GM12878 (cell line): ENCODE results near the gene SLC29A2. TPM values are rescaled to one million over a fixed set of nuclear protein-coding genes. Genes with fewer than 3 reads are reported as not detected.

Experiments used
- ATAC-seq: fragments of 200-7000 bp; cut with Tn5 transposase; 3 replicates; pipeline ENCODE4 v1.9.1; 2020; ENCODE audit warnings: mild to moderate bottlenecking, moderate library complexity
- BruUV-seq: library from RNA; stranded (reverse); fragments of 400-500 nt; replicated peaks from 2 replicates; lab custom pipeline; 2021; lab: Mats Ljungman, UMichigan
- CTCF ChIA-PET: fragments of 300-600 bp; sonication (Branson Sonifier 250); formaldehyde crosslinking; extraction: SDS; loops from one replicate; lab custom pipeline; 2021; ENCODE audit warnings: inconsistent platforms; lab: Yijun Ruan, JAX
- POLR2A ChIA-PET: fragments of 350-600 bp; formaldehyde crosslinking; extraction: SDS; loops from one replicate; lab custom pipeline; 2021; ENCODE audit warnings: inconsistent platforms; lab: Charles Lee
- RAD21 ChIA-PET: fragments of 300-600 bp; sonication (Branson Sonifier 250); formaldehyde crosslinking; loops from one replicate; lab custom pipeline; 2023; ENCODE audit warnings: antibody characterized with exemption; ENCODE audit not compliant: unreplicated experiment; lab: Charles Lee
- SMC1A ChIA-PET: fragments of 300-600 bp; sonication (Branson Sonifier 250); formaldehyde crosslinking; loops from one replicate; lab custom pipeline; 2023; ENCODE audit not compliant: unreplicated experiment, uncharacterized antibody; lab: Charles Lee
- DNase-seq: peaks from one replicate; pipeline ENCODE4 v3.0.0-alpha.2; 2011; ENCODE audit warnings: low read depth, low spot score
- FAIRE-seq: peaks from 3 replicates; lab custom pipeline; 2011; peaks lifted over from hg19 to GRCh38; lab: Jason Lieb, UNC
- H2AFZ ChIP-seq: 2 replicates; pipeline ENCODE4 v1.6.0; 2011; ENCODE audit warnings: low read depth, low read length, control low read depth; ENCODE audit not compliant: control insufficient read depth
- H3K27ac ChIP-seq: 2 replicates; pipeline ENCODE4 v1.5.1; 2011; ENCODE audit warnings: control low read depth; ENCODE audit not compliant: control insufficient read depth, insufficient read depth
- H3K27me3 ChIP-seq, 2 experiments: replicated peaks in 1 of 2; 2 replicates each; pipeline versions ENCODE4 v1.6.0 to v1.6.1; 2011; ENCODE audit warnings: low read length in 1 of 2; ENCODE audit not compliant: control insufficient read depth in 2 of 2, insufficient read depth in 2 of 2
- H3K36me3 ChIP-seq, 2 experiments: 2 replicates each; pipeline ENCODE4 v1.5.1; 2011; ENCODE audit warnings: low read length in 1 of 2; ENCODE audit not compliant: control insufficient read depth in 2 of 2, insufficient read depth in 2 of 2
- H3K4me1 ChIP-seq: 2 replicates; pipeline ENCODE4 v1.6.1; 2011; ENCODE audit warnings: mild to moderate bottlenecking, low read length, moderate library complexity, mixed read lengths; ENCODE audit not compliant: control insufficient read depth, insufficient read depth
- H3K4me2 ChIP-seq: 2 replicates; pipeline ENCODE4 v1.6.0; 2011; ENCODE audit warnings: control low read depth; ENCODE audit not compliant: control insufficient read depth, insufficient read depth
- H3K4me3 ChIP-seq: fragments of 200-600 bp; sonication (generic); 2 replicates; pipeline ENCODE4 v1.5.1; 2016
- H3K79me2 ChIP-seq: 2 replicates; pipeline ENCODE4 v1.6.0; 2011; ENCODE audit warnings: low read length; ENCODE audit not compliant: control insufficient read depth, insufficient read depth
- H3K9ac ChIP-seq: 2 replicates; pipeline ENCODE4 v1.8.0; 2011; ENCODE audit warnings: low read length, control low read depth, mixed read lengths; ENCODE audit not compliant: control insufficient read depth, insufficient read depth
- H3K9me3 ChIP-seq: replicated peaks from 3 replicates; pipeline ENCODE4 v1.5.1; 2011; ENCODE audit warnings: mild to moderate bottlenecking, low read length; ENCODE audit not compliant: control insufficient read depth, insufficient read depth
- H4K20me1 ChIP-seq: 2 replicates; pipeline ENCODE4 v1.6.0; 2011; ENCODE audit not compliant: control insufficient read depth, insufficient read depth
- BCL3 ChIP-seq: IDR thresholded peaks from 2 replicates; pipeline ENCODE4 v1.6.1; 2011; ENCODE audit warnings: borderline replicate concordance, low read depth, mild to moderate bottlenecking, moderate library complexity, low read length; ENCODE audit not compliant: insufficient read depth, poor library complexity, severe bottlenecking
- SMARCA5 ChIP-seq: fragments of 450-650 bp; IDR thresholded peaks from 2 replicates; pipeline ENCODE4 v1.6.1; 2017; ENCODE audit warnings: mild to moderate bottlenecking
- TCF7 ChIP-seq: IDR thresholded peaks from 2 replicates; pipeline ENCODE4 v1.6.1; 2014; ENCODE audit warnings: antibody characterized with exemption, borderline replicate concordance
- WGBS: methylation state at CpG from one replicate; pipeline ENCODE4 v1.1.6; 2016; ENCODE audit warnings: low lambda C conversion rate; ENCODE audit not compliant: insufficient replicate concordance, insufficient coverage; ENCODE audit errors: missing lambda C conversion rate; 5-methylcytosine and 5-hydroxymethylcytosine counted together
- in situ Hi-C: fragments of 300-500 bp; cut with MboI; formaldehyde crosslinking; loops from 9 replicates; pipeline ENCODE4 v1.14.3; 2018; ENCODE audit warnings: mixed read lengths
- intact Hi-C: fragments of 100-400 bp; cut with micrococcal nuclease; formaldehyde crosslinking; loops from one replicate; pipeline ENCODE4 v1.14.2; 2022; ENCODE audit not compliant: unreplicated experiment
- polyA plus RNA-seq, 11 experiments: library from polyadenylated mRNA; depleted of rRNA in 4 of 11; unstranded in 6 of 11; stranded (reverse) in 5 of 11; fragments of >200 nt; fragmentation: Nextera tagmentation in 4 of 11; fragmentation: Illumina TruSeq in 1 of 11; extraction: Ambion mirVana in 4 of 11; extraction: Trizol in 1 of 11; gene quantifications; 1 replicate in 1 of 11; 2 replicates in 10 of 11; pipeline versions ENCODE4 v1.2.1 to v1.2.3, GENCODE V29; 2011 to 2016; ENCODE audit warnings: inconsistent platforms in 2 of 11, missing spikeins in 2 of 11, low read depth in 1 of 11
- total RNA-seq, 4 experiments: library from RNA; depleted of rRNA in 3 of 4; stranded (reverse); fragments of >200 nt in 3 of 4; fragmentation: Illumina TruSeq in 1 of 4; extraction: Trizol in 1 of 4; gene quantifications; 2 replicates each; pipeline versions ENCODE4 v1.2.1 to v1.2.3, GENCODE V29; 2013 to 2021
- TF ChIP-seq, protein P1 (sequence below): IDR thresholded peaks from 2 replicates; pipeline ENCODE4 v1.6.1; 2011; ENCODE audit warnings: mild to moderate bottlenecking, low read depth, low read length, moderate library complexity; ENCODE audit not compliant: insufficient replicate concordance

The SLC29A2 gene
- total and polyA plus RNA-seq, 10 of the 15 experiments (the other 5 are each of a cell fraction or from before 2014, with no cell fraction given): 0.27 to 7.5 (median 2.2) TPM

- Histone ChIP-seq H2AFZ (no peak overlapping the region), H3K9ac (no peak overlapping the region), H3K36me3 (peaks cover 0 to 19% of the 10 kb centered on the region in 2 experiments; a peak in 3 of 4 replicates), H4K20me1 (no peaks in the 10 kb centered on the region), H3K4me1 (peaks cover 31% of the 10 kb centered on the region)
- ATAC-seq: no peak
- SMC1A ChIA-PET: interaction anchor here (0.6 kb wide), 1 partner anchor 496 kb away, joined by 4 read pairs; no protein-coding TSS in a partner anchor
- POLR2A ChIA-PET: no interaction called here
- in situ Hi-C loops: no loop called here
- DNase-seq: no peak
- no TSS peak for BruUV-seq
- RAD21 ChIA-PET: no interaction called here
- TF ChIP-seq, protein P1, sequence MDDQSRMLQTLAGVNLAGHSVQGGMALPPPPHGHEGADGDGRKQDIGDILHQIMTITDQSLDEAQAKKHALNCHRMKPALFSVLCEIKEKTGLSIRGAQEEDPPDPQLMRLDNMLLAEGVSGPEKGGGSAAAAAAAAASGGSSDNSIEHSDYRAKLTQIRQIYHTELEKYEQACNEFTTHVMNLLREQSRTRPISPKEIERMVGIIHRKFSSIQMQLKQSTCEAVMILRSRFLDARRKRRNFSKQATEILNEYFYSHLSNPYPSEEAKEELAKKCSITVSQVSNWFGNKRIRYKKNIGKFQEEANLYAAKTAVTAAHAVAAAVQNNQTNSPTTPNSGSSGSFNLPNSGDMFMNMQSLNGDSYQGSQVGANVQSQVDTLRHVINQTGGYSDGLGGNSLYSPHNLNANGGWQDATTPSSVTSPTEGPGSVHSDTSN: peak; percentile 15
- peak; percentile 87 for TF ChIP-seq BCL3
- no peak for TF ChIP-seq TCF7
- no peak for TF ChIP-seq SMARCA5
- TF ChIP-seq, all 136 proteins: peak for 2
- 96% methylated on average over 21 of the region's 21 CpGs for WGBS
- Histone ChIP-seq H3K4me2 (no peak overlapping the region), H3K79me2 (peaks cover 17% of the 10 kb centered on the region), H3K27ac (no peak overlapping the region), H3K27me3 (no peaks in the 10 kb centered on the region), H3K9me3 (no peaks in the 10 kb centered on the region), H3K4me3 (no peak overlapping the region)
- FAIRE-seq: no peak
- intact Hi-C loops: no loop called here
- CTCF ChIA-PET: interaction anchor here (1.2 to 7.4 kb wide), 3 partner anchors 22 to 47 kb away, joined by 3 to 44 read pairs (median 7); no protein-coding TSS in a partner anchor
Measured at GRCh38 chr11:66341502-66342126, 29.9 kb downstream of the SLC29A2 start.
